Fibroblast of mammary gland (primary cell): ENCODE measurements around the gene CCS.
"Not testable (repeated sequence)": the region's sequence is repeated elsewhere in the genome, so short reads cannot be mapped to it uniquely, and the experiment has no call there.

Source experiments
- DNase-seq: peaks from one replicate; pipeline ENCODE4 v3.0.0-alpha.2; 2010; ENCODE audit warnings: low read depth
- H3K4me3 ChIP-seq: 2 replicates; pipeline ENCODE4 v1.5.1; 2011; ENCODE audit warnings: low read depth, mild to moderate bottlenecking, low read length, moderate library complexity; ENCODE audit not compliant: control insufficient read depth
- CTCF ChIP-seq: conservative IDR thresholded peaks from 2 replicates; pipeline ENCODE4 v1.5.1; 2011; ENCODE audit warnings: low read depth, low read length, inconsistent platforms; ENCODE audit not compliant: control insufficient read depth, insufficient read depth

CCS gene

GRCh38 chr11:66604155-66604554 is 11.2 kb downstream of the CCS start:
- TF ChIP-seq CTCF = no peak
- DNase-seq = no peak
- H3K4me3 ChIP-seq = no peak overlapping the region

- DNase-seq, H3K4me3 ChIP-seq: not testable (repeated sequence)
These were observed 13.6 kb downstream of the CCS start for GRCh38 chr11:66606608-66607007.

- peak; percentile 91 for DNase-seq
- no peak for TF ChIP-seq CTCF
- H3K4me3 ChIP-seq = no peak overlapping the region
These were observed 14.3 kb downstream of the CCS start for GRCh38 chr11:66607126-66607834.

GRCh38 chr11:66609721-66610617 is 17.0 kb downstream of the CCS start:
- H3K4me3 ChIP-seq = no peak overlapping the region
- no peak for TF ChIP-seq CTCF
- DNase-seq = no peak

GRCh38 chr11:66612458-66612857 is 19.5 kb downstream of the CCS start:
- no peak overlapping the region for H3K4me3 ChIP-seq

GRCh38 chr11:66614073-66614472 is 21.1 kb downstream of the CCS start:
- no peak overlapping the region for H3K4me3 ChIP-seq
- no peak for TF ChIP-seq CTCF
- no peak for DNase-seq

More at GRCh38 chr11:66612458-66612857, 19.5 kb downstream of the CCS start:
- no peak for DNase-seq
- no peak for TF ChIP-seq CTCF
